ENCODE measurements around the gene PDE1A. TPM values are rescaled to one million over a fixed set of nuclear protein-coding genes. Genes with fewer than 3 reads are reported as not detected.

Gene PDE1A
- polyA plus RNA-seq, 1 experiment, result 1.0 TPM

DNA sequence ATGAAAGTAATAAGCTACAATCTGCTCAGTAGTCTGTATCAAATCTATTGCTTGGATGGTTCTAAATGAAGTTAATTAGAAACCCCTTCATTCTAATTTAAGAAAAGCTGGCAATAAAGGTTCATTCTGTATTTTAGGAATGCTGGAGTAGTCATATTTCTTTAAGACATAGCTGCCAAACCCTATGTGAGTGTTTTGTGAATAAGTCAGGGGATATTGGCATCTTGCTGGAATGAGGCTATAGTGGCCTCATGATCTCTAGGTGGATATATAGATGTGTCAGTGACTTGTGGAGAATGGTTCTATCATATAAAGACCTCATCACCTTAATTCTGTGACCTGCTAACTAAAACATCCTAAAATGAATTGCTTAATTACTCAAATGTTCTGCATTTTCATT is 196.3 kb downstream of the PDE1A start:
- ChIA-PET POLR2A (interaction anchor here (0.7 kb wide), 1 partner anchor 137 kb away, joined by 4 read pairs; no protein-coding TSS in a partner anchor), CTCF (no interaction called here)
- H3K4me3 ChIP-seq (ENCODE audit: low read depth, low read length), result no peak overlapping the region
- H3K27me3 ChIP-seq (ENCODE audit: control insufficient read depth, insufficient read depth, low read length), result no peaks in the 10 kb centered on the region
- DNase-seq (ENCODE audit: low read depth), result no peak
- H3K36me3 ChIP-seq (ENCODE audit: control insufficient read depth, insufficient read depth, low read length), result no peaks in the 10 kb centered on the region
- TF ChIP-seq, protein P1, sequence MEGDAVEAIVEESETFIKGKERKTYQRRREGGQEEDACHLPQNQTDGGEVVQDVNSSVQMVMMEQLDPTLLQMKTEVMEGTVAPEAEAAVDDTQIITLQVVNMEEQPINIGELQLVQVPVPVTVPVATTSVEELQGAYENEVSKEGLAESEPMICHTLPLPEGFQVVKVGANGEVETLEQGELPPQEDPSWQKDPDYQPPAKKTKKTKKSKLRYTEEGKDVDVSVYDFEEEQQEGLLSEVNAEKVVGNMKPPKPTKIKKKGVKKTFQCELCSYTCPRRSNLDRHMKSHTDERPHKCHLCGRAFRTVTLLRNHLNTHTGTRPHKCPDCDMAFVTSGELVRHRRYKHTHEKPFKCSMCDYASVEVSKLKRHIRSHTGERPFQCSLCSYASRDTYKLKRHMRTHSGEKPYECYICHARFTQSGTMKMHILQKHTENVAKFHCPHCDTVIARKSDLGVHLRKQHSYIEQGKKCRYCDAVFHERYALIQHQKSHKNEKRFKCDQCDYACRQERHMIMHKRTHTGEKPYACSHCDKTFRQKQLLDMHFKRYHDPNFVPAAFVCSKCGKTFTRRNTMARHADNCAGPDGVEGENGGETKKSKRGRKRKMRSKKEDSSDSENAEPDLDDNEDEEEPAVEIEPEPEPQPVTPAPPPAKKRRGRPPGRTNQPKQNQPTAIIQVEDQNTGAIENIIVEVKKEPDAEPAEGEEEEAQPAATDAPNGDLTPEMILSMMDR (IDR thresholded peaks at IDR 0.05; ENCODE audit: insufficient read depth, low read depth, low read length), result no peak

DNA sequence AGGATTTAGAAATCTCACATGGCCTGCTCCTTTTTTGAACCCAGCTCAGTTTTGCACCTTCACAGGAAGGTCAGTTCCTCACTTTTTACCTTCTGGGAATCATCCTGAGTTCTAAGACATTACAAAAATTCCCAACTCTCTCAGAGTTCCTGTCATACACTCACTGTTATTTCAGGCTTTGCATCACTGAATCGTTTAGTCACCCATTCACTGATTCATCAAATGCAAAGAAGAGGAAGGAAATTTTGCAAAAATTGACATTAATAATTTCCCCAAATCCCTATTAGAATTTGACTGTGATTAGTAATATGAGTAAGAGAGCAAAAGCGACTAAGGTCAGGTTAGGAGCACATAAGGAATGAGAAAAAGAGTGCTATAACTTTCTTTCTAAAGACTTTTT is 197.5 kb downstream of the PDE1A start:
- DNase-seq (ENCODE audit: low read depth), result no peak
- H3K4me3 ChIP-seq (ENCODE audit: low read depth, low read length), result no peak overlapping the region
- CTCF ChIA-PET, result no interaction called here
- no peaks in the 10 kb centered on the region for H3K27me3 ChIP-seq (ENCODE audit: control insufficient read depth, insufficient read depth, low read length)
- POLR2A ChIA-PET, result no interaction called here
- TF ChIP-seq, protein P1 (IDR thresholded peaks at IDR 0.05; ENCODE audit: insufficient read depth, low read depth, low read length), result no peak
- H3K36me3 ChIP-seq (ENCODE audit: control insufficient read depth, insufficient read depth, low read length), result no peaks in the 10 kb centered on the region

DNA sequence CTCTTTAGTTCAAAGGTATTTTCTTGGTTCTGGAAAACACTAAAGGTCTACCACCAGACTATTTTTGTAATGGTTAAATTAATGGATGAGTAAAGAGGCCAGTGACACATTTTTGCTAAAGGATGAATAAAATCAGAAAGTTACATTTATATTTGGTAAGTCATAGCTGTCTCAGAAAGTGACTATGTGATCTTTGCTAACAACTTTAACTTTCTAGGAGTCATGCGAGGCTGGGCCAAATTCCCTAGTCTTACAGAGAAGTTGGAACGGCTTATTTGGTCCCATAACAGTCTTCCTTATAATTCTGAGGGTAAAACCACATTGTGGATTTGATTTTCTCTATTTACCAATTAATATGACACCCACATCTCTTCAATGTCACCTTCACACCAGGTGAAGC is 198.1 kb downstream of the PDE1A start:
- no peak overlapping the region for H3K4me3 ChIP-seq (ENCODE audit: low read depth, low read length)
- ChIA-PET CTCF (no interaction called here), POLR2A (no interaction called here)
- peak; percentile 26 for DNase-seq (ENCODE audit: low read depth)
- TF ChIP-seq, protein P1 (IDR thresholded peaks at IDR 0.05; ENCODE audit: insufficient read depth, low read depth, low read length), result no peak
- no peaks in the 10 kb centered on the region for H3K27me3 ChIP-seq (ENCODE audit: control insufficient read depth, insufficient read depth, low read length)
- no peaks in the 10 kb centered on the region for H3K36me3 ChIP-seq (ENCODE audit: control insufficient read depth, insufficient read depth, low read length)

DNA sequence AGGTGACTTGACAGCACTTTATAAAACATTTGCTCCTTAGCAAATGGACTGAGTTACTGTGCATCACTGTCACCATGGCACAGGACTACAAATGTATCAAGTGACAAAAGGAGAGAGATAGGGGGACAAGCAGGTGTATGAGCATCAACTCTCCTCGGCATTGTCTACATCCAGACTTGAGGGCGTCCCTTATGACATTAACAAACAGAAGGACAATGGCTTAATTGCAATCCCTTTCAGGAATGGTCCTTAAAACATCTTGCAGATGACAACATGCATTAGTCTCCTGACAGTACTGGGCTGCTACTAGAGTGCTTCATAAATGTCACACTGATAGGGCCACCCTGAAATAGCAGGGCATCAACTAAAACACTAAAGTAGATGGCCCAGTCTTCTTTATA is 198.8 kb downstream of the PDE1A start:
- ChIA-PET POLR2A (no interaction called here), CTCF (no interaction called here)
- no peaks in the 10 kb centered on the region for H3K36me3 ChIP-seq (ENCODE audit: control insufficient read depth, insufficient read depth, low read length)
- DNase-seq (ENCODE audit: low read depth), result no peak
- no peak overlapping the region for H3K4me3 ChIP-seq (ENCODE audit: low read depth, low read length)
- H3K27me3 ChIP-seq (ENCODE audit: control insufficient read depth, insufficient read depth, low read length), result no peaks in the 10 kb centered on the region
- TF ChIP-seq, protein P1 (IDR thresholded peaks at IDR 0.05; ENCODE audit: insufficient read depth, low read depth, low read length), result no peak

DNA sequence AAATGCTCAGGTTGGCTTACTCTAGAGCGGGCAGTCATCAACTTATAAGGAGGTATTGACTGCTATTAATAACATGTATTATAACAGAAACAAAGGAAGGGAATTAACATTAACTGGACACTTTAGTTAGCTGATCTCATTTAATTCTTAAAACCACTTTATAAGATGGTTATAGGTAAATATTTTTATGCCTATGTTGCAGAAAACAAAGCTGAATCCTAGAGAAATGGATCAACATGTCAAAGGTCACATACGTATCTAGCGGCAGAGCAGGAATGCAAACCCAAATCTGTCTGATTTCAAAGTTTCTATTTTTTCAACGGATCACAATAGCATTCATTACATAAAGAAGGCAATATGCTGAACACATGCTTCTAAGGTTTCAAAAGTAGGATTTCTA is 200.0 kb downstream of the PDE1A start:
- Histone ChIP-seq H3K4me3 (ENCODE audit: low read depth, low read length) (no peak overlapping the region), H3K27me3 (ENCODE audit: control insufficient read depth, insufficient read depth, low read length) (no peaks in the 10 kb centered on the region), H3K36me3 (ENCODE audit: control insufficient read depth, insufficient read depth, low read length) (no peaks in the 10 kb centered on the region)
- TF ChIP-seq, protein P1 (IDR thresholded peaks at IDR 0.05; ENCODE audit: insufficient read depth, low read depth, low read length), result no peak
- POLR2A ChIA-PET, result no interaction called here
- DNase-seq (ENCODE audit: low read depth), result no peak
- CTCF ChIA-PET, result interaction anchor here (1.0 to 1.9 kb wide), 2 partner anchors 9 to 422 kb away, joined by 4 read pairs; no protein-coding TSS in a partner anchor
